Transverse colon (tissue), 4 donors: ENCODE measurements around the gene SEMA4D.

Experiments used
- CTCF ChIP-seq, 5 experiments: fragments of 200-600 bp in 3 of 5; fragments of 450-650 bp in 2 of 5; sonication (generic) in 3 of 5; IDR thresholded peaks; 1 replicate in 2 of 5; 2 replicates in 3 of 5; pipeline ENCODE4 v1.5.1; 2016 to 2017; ENCODE audit warnings: antibody characterized with exemption in 5 of 5, inconsistent platforms in 3 of 5, mild to moderate bottlenecking in 2 of 5, moderate library complexity in 1 of 5
- POLR2AphosphoS5 ChIP-seq, 3 donors: sonication (generic); formaldehyde crosslinking; IDR thresholded peaks; one replicate each; pipeline ENCODE4 v1.6.1; 2016; ENCODE audit warnings: antibody characterized with exemption in 3 of 3

DNA sequence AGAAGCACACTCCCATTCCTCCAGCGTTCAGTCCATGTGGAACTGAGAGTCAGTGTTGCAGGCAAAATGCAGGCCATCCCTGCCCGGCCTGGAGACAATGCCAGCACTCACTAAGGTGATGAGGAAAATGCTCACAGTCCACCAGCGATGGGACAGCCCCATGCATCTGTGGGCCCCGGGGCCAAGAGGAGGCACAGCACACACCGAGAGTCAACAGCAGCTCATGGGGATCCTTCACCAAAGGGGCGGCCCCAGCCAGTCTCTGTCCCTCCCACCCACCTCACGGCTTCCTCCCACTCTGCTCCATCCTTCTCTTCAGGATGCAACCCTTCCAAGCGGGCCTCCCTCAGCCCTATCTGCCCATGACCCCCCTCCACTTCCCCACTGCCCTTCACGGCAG, 6.2 kb downstream of the SEMA4D start:
- TF ChIP-seq CTCF (IDR thresholded peaks at IDR 0.05) = no peak
- TF ChIP-seq POLR2AphosphoS5 (IDR thresholded peaks at IDR 0.05) = no peak
